ENCODE measurements around the gene TMEM131L.
A peak's percentile ranks its signal among the peaks of the same experiment; 100 is the strongest.
"Not testable (repeated sequence)": the region's sequence is repeated elsewhere in the genome, so short reads cannot be mapped to it uniquely, and the experiment has no call there.

TMEM131L gene, protein sequence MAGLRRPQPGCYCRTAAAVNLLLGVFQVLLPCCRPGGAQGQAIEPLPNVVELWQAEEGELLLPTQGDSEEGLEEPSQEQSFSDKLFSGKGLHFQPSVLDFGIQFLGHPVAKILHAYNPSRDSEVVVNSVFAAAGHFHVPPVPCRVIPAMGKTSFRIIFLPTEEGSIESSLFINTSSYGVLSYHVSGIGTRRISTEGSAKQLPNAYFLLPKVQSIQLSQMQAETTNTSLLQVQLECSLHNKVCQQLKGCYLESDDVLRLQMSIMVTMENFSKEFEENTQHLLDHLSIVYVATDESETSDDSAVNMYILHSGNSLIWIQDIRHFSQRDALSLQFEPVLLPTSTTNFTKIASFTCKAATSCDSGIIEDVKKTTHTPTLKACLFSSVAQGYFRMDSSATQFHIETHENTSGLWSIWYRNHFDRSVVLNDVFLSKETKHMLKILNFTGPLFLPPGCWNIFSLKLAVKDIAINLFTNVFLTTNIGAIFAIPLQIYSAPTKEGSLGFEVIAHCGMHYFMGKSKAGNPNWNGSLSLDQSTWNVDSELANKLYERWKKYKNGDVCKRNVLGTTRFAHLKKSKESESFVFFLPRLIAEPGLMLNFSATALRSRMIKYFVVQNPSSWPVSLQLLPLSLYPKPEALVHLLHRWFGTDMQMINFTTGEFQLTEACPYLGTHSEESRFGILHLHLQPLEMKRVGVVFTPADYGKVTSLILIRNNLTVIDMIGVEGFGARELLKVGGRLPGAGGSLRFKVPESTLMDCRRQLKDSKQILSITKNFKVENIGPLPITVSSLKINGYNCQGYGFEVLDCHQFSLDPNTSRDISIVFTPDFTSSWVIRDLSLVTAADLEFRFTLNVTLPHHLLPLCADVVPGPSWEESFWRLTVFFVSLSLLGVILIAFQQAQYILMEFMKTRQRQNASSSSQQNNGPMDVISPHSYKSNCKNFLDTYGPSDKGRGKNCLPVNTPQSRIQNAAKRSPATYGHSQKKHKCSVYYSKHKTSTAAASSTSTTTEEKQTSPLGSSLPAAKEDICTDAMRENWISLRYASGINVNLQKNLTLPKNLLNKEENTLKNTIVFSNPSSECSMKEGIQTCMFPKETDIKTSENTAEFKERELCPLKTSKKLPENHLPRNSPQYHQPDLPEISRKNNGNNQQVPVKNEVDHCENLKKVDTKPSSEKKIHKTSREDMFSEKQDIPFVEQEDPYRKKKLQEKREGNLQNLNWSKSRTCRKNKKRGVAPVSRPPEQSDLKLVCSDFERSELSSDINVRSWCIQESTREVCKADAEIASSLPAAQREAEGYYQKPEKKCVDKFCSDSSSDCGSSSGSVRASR (N-terminal part only)

GRCh38 chr4:153466081-153466948, at the start of gene TMEM131L:
TSS of gene TMEM131L (plus strand) at chr4:153466360. CDS start at chr4:153466398, 38 bp downstream.
- DNase-seq (ENCODE audit: low read depth) = no peak

GRCh38 chr4:153416456-153416855, 49.7 kb upstream of the TMEM131L start:
- DNase-seq (ENCODE audit: low read depth) = not testable (repeated sequence)

DNA sequence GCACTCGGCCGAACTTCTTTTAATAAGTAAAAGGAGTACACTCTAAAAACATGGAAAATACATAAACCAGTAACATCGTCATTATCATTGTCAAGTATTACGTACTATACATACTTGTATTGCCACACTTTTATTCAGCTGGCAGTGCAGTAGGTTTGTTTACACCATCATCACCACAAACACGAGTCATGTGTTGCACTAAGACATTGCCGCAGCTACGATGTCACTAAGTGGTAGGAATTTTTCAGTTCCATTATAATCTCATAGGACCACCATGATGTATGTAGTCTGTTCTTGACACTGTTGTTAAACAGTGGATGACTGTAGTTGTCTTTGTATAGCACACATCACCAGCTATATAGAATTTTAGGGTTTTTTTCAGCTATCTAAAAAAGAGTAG, 48.0 kb upstream of the TMEM131L start:
- DNase-seq (ENCODE audit: low read depth) = no peak

DNA sequence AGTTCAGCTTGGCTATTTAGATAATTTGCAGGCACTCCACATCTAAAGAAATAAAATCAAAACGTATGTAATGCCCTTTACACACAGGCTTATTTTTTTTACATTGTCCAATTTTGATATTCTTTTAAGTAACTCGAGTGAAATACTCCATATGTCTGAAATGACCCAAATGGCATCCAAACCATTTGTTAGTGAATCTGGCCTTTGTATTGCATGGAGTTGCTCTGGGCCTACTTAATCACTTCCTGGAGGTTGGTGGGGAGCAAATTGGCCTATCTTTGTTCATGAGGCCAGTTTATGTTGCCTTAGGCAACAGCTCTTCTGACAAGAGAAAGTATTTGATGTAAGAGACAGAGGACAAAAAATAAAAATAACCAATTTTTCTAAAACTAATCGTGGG, 47.6 kb upstream of the TMEM131L start:
- DNase-seq (ENCODE audit: low read depth) = no peak

DNA sequence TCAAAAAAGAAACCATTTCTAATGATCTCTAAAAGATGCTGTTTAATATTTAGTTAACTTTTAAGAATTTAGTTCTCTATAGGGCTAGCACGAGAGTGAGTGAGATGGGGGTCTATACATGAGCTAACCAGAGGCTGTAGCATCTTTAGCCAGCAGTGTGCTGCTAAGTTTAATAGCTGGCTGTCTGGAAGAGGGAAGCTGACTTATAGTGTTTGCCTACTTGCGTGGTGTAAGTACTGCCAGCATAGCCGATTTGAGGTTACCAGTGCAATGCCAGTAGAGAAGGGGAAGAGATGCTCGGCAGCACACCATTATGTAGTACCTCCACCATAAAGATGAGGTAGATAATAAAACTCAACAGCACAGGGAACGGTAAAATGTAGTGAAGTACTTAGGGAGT, 47.1 kb upstream of the TMEM131L start:
- no peak for DNase-seq (ENCODE audit: low read depth)

- DNase-seq (ENCODE audit: low read depth) = no peak
These were observed 46.4 kb upstream of the TMEM131L start for GRCh38 chr4:153419673-153420278.

DNA sequence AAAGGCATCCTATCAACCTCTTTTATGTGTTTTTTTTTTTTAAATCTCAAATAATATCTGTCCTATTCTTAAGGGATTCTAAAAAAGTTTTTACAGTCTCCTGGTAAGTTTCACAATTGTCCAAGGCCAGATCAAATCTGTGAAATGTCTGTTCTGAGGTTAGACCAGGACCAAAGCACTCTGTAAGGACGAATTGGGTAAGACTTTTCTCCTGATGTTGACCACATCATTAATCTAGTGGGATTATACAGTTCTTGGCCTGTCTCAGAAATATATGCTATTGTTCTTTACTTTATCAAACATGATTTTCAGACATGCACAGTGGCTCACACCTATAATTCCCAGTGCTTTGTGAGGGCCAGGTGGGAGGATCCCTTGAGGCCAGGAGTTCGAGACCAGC, 45.8 kb upstream of the TMEM131L start:
- DNase-seq (ENCODE audit: low read depth) = no peak

GRCh38 chr4:153421941-153422340, 44.2 kb upstream of the TMEM131L start:
- DNase-seq (ENCODE audit: low read depth) = no peak

DNA sequence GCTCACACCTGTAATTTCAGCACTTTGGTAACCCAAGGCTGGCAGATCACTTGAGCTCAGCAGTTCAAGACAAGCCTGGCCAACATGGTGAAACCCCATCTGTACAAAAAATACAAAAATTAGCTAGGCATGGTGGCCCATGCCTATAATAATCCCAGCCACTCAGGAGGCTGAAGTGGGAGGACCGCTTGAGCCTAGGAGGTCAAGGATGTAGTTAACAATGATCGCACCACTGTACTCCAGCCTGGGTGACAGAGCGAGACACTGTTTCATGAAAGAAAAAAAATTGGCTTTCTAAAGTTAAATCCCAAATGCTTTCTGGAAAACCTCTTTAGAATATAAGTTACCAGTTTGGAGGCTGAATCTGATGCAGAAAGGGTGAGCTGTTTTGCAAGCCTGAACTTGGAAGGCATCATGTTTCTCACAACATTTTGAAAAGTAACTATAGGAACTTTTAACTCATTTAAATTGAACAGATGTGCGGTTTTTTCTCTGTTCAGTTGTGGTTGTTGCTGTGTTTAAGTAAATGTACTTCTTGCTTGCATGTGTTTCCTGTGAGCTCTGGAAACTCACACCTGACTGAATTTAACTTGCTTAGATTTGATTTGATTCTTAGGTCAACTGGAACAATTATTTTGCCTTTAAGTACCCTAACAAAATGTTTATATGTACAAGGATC, 39.8 kb upstream of the TMEM131L start:
- DNase-seq (ENCODE audit: low read depth) = no peak

DNA sequence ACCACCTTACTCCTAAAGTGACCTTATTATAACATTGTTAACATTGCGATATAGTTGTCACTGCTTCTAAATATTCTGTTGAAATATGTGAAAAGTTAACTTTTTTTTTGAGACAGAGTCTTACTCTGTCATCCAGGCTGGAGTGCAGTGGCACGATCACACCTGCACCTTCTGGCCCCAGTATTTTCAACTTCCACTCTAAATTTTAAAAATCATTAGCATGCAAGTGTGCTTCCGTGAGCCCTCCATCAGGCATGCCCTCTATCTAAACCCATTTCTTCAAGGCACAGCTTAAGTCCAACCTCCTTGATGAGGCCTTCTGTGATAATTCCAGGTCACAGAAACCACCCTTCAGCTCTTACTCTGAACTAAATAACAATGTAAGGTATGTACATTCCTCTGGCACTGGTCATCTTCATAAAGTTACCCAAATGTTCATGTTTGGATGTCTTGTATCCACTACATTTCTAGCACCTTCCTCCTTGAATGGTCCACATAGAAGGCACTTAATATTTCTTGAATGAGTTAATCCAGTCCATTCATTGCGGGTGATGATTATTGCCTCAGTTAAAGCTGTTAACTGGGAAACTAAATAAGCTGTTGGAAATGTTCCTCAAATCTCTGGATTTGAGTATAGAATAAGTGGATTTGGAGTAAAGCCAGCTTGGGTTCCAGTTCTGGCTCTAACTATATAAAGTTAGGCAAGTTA, 38.6 kb upstream of the TMEM131L start:
- DNase-seq (ENCODE audit: low read depth) = no peak

DNA sequence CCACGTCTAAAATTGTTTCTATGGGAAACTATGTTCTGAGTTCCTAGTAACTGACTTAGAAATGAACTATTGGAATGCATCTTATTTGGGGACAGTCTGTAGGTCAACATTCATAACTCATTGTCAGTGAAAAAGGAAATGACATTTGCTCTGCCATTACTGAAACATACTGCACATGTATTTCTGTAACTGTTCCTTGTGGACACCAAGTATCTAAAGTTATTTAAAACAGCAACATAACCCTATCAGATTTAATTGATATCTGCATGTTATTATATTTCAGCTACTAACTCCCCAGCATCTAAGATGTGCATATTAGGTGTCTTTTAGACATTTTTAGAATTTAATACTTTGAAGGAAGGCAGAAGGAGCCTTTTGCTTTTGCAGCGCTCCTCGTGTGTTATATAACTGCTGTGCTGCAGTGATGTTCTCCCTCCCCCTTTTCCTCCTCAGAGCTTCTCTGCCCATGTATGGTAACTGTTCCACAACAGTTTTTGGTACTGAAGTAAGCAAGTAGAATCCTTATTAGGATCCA, 37.2 kb upstream of the TMEM131L start:
- no peak for DNase-seq (ENCODE audit: low read depth)

GRCh38 chr4:153432965-153433753, 33.0 kb upstream of the TMEM131L start:
- peak; percentile 21 for DNase-seq (ENCODE audit: low read depth)

DNA sequence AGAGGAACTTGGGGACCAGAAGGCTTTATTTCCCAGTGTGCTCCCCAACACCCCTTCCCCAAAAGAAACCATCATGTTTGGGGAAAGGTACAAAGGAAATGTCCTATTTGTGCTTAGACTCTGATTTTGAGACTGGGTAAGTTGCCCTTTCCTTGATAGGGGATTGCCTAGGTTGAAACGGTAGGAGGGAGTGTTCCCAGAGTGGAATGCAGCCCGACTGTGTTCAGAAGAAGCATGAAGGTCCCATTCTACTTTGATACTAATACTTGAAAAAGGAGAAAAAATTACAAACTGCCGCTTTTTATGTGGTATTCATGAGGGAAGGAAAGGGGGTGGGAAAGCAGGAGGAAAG, 32.4 kb upstream of the TMEM131L start:
- no peak for DNase-seq (ENCODE audit: low read depth)

DNA sequence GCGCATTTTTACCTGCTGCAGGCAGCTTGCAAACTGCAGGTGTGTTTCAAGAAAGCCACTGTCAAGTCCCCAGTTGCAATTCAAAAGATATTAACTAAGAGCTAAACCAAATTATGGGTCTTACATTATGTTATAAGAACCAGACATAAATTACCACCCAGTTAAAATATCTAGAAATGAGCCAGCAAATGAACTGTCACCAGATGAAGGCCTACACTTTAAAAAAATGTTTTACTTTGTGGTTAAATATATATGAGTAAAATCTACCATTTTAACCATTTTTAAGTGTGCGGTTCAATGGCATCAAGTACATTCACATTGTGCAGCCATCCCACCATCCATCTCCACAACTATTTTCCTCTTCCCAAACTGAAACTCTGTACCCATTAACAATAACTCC, 32.0 kb upstream of the TMEM131L start:
- DNase-seq (ENCODE audit: low read depth) = no peak

GRCh38 chr4:153438916-153439756, 27.0 kb upstream of the TMEM131L start:
- DNase-seq (ENCODE audit: low read depth) = peak; percentile 11

GRCh38 chr4:153439831-153440230, 26.3 kb upstream of the TMEM131L start:
- no peak for DNase-seq (ENCODE audit: low read depth)

- DNase-seq (ENCODE audit: low read depth) = no peak
These were observed 25.7 kb upstream of the TMEM131L start for GRCh38 chr4:153440475-153440874.
